Activated T-helper 1 cell treated with Interleukin-2 at 50 U/mL for 16 hours (primary cell): Measurements from ENCODE around the gene PRDM15.

Experiments used
- DNase-seq: peaks from one replicate; pipeline ENCODE4 v3.0.0-alpha.2; 2020; ENCODE audit warnings: low read depth

The PRDM15 gene

DNA sequence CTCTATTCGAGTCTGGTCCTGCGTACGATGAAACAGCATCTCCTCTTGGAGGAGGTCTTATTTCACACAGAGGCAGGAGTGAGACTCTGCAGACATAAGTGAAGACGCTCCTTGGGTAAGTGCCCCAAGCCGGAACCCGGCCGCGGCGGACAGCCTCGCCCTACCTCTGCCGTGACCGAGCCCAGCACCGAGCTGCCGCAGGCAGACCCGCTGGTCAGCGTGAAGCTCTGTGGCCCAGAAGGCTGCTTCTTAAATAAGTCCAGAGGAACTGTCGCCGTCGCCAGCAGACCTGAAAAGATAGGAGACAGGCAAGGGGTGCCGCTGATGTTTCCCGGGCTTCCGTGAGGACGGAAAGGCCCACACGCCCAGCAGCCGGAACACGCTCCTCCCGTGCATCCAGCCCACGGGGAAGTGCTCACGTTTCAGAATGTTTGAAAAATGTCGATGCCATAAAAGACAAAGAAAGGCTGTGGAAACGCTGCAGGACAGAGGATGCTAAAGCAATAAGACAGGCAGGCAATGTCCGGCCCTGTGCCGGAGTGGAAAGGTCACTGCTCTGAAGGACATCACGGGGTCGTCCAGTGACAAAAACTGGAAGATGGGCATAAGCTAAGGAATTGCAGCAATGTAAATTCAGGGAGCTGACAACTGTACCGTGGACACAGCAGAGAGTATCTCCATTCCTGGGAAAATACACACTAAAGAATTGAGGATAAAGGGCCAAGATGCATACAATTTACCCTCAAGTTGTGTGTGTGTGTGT lies 28.5 kb upstream of the PRDM15 start:
- DNase-seq: no peak

DNA sequence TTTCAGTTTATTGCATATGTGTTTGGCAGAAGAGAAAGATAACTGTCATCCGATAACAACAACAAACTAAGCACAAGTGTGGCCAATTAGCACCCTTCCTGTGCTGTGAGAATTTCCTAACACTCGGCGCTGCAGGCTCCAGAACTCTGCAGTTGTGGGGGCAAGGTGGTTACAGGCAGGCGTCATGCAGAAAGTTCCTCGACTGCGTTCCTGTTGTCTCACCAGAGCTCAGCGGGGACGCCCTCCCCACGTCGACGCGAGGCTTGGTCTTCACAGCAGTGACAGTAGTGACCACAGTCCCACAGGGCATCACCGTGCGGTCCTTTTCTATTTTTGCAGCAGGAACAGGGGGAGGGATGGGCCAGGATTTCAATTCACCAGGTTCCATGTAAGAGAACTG lies 27.6 kb upstream of the PRDM15 start:
- no peak for DNase-seq

DNA sequence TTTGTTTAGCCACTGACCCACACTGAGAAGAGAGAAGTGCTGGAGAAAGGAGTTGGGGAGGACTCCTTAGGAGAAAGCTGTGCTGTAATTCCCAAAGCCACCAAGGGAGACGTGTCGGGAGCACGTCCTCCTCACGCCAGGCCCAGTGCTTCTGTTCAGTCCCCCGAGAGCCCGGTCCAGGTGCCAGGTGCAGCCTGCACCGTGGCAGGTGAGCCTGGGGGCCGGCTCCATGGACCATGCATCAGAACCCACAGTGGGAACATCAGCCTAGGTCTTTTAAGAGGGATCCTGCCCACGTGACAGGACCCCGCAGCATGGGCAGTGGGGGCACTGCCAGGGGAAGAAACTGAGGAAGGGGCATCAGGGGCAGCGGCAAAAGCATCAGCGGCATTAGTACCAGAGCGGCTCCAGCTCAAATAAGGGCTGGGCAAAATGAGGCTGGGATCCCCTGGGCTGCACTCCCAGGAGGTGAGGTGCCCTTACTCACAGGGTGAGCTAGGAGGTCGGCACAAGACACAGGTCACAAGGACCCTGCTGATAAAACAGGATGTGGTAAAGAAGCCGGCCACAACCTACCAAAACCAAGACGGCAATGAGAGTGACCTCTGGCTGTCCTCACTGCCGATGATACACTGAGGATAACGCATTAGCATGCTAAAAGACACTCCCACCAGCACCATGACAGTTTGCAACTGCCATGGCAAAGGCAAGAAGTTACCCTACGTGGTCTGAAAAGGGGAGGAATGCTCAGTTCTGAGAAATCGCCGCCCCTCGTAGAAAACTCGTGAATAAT lies 24.6 kb upstream of the PRDM15 start:
- no peak for DNase-seq

DNA sequence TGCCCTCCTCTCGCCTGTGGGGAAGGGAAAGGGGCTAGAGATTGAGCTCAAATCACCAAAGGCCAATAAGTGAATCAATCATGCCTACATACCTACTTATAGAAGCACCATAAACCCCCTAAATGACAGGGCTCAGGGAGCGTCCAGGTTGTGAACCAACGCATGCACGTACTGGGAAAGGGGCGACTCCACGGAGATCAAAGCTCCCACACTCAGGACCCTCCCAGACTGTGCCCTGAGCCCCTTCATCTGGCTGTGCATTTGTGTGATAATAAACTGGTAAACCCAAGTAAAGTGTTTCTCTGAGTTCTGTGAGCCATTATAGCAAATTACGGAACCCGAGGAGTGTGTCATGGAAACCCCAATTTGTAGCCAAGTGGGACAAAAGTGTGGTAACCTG lies 23.8 kb upstream of the PRDM15 start:
- DNase-seq: no peak

DNA sequence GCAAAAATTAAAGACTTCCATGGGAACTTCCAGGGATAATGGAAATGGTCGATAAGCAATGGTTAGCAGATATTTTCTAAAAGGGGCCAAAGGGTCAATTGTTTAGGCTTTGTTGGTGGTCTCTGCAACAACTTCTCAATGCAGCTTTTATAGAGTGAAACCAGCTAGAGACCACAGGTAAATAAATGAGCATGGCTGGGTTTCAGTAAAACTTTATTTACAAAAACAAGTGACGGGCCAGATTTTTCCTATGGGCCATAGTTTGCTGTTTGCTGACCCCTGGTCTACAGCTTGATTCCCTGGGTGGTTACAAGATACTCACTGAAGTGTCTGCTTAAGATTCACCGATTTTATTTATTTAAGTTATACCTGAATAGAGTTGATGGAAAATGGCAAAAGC lies 22.6 kb upstream of the PRDM15 start:
- no peak for DNase-seq

DNA sequence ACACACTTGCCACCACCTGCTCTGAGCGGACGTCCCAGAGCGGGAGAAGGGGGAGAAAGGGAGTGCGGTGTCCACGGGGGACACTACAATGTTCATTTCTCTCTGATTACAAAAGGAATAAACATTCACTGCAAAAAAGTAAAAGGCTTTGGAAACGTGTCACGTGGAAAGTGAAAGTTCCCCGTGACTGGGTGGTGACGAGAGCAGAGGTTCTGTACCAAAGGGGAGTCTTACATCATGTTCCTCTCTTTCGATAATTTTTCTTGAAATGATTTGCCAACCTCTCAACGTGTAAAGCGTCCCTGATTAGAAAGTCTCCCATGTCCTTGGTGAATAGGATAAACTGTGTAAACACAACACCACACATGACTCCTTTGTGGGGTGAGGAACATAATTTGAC lies 22.0 kb upstream of the PRDM15 start:
- no peak for DNase-seq

DNA sequence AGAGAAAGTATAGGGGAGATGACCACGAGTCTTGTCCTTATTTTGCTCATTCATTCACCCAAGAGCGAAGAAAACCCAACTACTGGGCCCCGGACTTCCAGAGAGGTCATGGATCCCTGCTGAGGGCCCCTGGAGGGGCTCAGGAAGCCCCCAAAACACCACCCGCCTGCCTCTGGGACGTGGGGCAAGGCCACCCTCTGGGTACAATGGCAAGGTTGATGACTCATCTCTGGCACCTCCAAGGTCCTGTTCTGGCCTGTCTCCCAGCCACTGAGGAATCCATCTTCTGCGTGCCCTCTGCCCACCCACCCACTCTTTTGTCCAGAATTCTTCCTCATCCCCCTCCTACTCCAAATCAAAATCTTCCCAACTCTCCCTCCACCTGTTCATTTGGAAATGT lies 21.3 kb upstream of the PRDM15 start:
- DNase-seq: no peak

DNA sequence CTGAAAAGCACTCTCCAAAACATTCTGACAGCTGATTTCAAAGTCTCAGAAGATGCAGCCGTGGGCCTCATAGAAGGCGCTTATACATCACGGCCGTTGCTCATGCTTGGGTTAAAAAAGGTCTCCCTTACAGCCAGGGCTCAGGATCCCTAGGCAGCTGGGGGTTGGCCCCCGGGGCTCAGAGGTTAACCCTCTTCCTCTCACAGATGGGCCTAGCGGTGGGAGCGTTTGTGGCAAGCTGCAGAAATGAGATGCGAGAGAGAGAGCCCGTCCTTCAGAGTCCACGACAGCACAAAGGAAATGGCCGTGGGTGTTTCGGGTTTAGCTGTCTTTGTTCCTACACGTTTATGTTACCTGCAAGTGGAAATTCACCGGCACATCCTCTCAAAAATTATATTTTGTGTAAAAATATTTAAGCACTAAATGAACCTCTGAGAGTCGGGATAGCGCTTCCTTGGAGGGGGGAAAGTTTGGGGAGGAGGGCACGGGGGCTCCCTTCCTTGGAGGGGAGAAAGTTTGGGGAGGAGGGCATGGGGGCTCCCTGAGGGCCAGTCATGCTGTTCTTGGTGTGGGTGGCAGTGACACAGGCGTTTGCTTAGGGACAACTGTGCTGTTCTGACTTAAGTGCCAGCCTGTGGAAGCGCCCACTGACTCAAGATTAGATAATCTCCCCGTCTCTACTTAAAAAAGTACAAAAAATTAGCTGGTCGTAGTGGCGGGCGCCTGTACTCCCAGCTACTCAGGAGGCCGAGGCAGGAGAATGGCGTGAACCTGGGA lies 20.5 kb upstream of the PRDM15 start:
- DNase-seq: no peak

DNA sequence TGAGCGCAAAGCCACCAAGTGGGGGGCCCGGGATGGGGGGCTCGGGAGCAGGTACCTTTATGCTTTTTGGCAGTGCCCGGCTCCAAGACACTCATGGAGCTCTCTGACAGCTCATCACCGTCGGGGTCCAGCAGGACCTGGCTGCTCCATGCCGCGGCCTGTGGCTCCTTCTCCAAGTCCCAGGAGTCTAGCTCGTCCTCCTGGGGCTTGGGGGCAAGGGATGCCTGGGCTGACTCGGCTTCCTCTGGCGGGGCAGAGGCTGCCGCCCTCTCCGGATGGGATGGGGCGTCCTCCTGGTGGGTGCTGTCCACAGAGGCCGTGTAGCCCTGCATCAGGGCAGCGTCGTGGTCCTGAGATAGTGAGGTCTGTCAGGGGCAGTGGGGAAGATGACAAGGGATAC lies 19.9 kb upstream of the PRDM15 start:
- no peak for DNase-seq

DNA sequence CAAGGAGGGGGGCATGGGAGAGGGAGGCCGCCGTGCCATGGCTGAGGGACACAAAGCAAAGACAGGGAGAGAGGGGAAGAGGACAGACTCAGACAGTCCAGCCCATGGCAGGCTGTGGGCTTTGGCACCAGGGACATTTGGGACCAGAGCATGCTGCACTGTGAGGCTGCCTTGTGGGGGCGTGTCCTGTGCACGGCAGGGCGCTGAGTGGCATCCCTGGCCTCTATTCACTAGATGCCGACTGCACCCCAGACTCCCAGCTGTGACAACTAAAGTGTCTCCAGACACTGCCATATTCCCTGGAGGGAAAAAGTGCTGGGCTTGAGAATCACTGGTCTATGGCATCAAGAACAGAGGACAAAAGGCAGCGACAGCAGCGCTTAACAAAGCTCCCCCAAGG lies 18.6 kb upstream of the PRDM15 start:
- DNase-seq: no peak

DNA sequence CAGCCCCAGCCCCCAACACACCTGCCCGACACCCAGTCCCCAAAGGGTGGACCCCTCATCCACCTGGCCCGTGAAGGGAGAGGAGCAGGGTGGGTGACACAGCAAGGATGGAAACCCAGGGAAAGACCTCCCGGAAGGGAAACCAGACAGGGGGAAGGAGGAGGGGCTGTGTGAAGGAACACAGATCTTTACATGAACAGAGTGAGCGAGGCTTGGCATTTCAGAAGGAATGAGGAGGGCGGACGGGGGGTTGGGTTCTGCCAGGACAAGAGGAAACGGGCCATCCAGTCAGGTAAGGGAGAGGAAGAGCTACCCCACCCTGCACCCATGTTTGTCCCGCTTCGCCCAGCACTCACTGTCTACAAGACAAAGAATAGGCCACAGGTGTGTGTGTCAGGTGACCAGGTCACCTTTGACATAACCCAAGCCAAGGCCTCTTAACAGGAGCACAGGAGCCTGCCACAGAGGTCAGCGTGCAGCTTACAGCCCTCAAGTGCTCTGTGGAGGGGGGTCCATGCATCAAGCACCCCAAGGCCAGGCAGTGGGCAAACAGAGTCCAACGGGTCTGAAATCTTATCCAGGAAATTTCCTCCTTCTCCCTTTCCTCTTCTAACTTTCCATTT lies 18.0 kb upstream of the PRDM15 start:
- no peak for DNase-seq

DNA sequence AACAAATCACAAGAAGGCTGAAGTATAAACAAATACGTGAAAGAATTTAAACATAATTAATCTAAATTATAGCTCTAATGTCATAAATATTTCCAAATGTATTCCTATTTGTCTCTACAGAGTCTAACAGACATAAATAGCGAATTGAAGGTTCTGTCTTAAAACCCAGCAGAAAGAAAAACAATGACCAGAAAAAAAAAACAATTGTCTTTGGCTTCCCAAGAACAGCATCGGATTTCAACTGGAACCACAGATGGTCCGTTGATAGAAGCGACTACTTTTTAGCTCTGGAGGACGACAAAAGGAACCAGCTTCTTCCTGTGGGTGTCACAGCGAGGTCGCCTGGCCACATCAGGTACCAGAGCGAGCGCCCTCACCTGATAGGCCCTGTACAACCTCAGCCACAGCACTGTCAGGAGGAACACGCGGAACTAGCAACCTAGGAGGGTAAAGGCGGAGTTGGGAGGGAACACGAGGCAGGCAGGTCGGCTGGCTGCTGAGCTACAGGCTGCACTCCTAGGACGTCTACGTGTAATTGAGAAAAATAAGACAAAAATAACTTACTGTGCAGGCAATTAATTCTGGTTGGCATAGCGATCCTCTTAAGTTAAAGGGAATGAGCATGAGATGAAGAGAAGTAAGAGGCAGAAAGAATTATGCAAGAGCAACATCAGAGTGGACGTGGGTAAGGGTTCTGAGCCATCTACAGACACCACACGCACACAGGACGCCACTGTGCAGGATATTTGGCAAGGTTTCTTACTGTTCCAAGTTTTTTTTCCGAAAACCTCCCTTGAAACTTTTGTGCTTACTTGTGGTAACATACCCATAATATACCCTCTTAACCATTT lies 16.7 kb upstream of the PRDM15 start:
- peak; percentile 33 for DNase-seq

DNA sequence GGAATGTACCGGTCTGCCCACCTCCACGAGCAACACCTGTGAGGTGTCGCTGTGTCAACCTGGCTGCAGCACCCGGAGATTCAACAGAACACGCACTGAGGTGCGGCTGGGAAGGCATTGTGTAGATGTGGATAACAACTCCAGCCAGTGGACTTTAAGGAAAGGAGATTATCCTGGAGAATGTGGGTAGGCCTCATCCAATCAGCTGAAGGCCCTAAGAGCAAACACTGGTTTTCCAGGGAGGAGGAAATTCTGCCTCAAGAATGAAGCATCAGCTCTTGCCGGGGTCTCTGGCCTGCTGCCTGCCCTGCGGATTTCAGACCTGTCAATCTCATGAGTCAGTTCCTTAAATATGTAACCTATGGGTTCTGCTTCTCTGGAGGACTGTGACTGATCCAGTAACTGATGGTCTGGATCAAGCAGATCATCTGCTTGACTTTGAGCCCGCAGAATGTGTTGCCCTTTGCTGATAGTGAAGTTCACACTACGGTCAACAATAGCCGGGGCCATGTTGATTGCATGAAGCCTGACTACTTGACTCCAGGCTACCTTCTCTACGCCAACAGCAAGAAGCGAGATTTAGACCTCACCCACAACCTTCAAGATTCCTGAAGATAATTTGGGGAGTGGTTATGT lies 15.9 kb upstream of the PRDM15 start:
- DNase-seq: no peak

DNA sequence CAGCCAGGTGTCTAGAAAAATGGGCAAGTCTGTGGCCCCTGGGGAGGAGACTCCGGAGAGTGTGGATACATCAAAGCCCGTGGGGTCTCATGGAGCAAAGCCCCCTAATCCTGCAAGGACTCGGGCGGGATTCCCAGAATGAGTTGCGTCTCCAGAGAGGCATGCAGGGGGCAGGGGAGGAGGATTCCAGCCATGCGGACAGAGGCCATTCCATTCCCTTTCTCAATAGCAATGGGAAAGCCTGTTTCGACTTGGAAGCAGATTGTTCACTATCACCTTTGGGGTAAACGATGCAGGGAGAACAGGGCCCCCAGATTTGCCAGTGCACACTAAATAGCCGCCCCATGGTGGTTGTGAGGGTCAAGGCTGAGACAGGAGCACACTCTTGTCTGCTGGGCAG lies 15.4 kb upstream of the PRDM15 start:
- DNase-seq: no peak

DNA sequence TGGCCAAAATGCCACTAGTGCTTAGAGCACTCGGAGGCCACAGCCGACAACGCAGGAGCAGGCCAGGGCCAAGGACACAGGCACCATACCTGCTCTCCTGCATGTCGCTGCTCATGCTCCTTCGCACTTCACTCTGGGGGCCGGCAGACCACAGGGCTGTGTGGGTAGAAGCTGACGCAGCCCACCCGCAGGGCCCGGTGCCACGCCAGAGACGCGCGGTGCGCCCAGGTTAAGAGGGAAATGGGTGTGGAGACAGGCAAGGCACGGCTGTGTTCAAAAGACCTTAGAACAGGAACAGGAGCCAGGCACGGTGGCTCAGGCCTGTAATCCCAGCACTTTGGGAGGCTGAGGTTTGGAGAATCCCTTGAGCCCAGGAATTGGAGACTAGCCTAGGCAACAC lies 13.6 kb upstream of the PRDM15 start:
- DNase-seq: no peak

DNA sequence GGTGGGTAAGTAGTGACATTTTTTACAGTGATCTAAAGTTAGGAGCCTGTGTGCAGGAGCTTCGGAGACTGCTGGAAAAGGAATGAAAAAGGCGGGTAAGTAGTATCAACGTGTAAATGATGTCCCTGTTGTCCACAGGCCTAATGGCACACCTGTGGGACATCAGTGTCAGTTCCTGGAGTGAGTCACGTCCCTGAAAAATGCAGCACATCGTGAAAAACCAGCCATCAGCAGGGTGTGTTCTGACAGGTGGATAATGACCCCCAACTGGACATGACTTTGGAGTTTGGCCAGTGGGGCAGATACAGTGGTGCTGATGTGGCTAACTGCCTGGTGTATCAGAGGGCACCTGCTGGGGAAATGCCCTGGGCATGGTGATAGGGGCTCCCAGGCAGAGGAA lies 12.0 kb upstream of the PRDM15 start:
- DNase-seq: no peak

DNA sequence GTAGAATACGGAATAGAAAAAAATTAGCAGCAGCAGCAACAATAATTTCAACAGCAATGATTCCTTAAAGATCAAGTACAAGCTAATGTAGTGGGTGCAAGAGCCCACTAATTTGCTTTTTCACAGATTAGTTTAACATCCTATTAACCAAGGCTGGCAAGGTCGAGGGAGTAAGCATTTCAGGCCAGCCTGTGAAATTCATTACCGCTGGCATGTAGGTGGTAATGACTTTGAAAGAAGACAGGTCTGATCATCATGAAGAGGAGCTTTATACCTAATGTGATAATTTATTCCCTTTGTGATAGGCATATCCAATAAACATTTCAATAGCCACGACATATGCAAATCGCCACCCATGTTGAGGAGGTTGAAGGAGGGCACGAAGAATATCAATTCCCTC lies 11.2 kb upstream of the PRDM15 start:
- no peak for DNase-seq

DNA sequence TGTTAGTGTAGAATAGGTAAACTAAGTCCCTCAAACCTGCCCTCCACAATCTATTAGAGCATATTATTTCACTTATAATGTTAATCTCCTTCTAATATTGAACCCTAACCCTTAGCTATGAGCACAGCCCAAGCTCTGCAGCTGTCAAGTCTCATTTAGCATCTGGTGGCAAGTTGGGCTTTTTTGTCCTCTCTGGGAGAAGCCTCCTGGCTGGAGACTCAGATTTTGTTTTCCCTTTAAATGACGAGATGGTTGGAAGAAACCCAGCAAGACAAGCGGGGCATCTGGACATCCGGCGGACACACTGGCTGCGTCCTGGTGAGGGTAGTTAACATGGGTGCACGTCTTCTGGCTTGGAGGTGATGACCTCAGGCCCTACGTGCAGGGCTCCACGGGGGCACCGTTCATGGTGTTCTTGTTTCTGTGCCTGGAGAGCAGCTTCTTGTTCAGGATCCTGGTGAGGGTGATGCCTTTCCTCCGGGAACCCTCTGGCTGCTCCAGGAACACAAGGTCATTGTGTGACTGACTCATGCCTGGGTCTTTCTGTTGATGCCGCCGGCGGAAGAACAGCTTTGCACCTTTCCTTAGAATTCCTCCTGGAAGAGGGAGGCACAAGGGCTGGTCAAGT lies 9.7 kb upstream of the PRDM15 start:
- no peak for DNase-seq

DNA sequence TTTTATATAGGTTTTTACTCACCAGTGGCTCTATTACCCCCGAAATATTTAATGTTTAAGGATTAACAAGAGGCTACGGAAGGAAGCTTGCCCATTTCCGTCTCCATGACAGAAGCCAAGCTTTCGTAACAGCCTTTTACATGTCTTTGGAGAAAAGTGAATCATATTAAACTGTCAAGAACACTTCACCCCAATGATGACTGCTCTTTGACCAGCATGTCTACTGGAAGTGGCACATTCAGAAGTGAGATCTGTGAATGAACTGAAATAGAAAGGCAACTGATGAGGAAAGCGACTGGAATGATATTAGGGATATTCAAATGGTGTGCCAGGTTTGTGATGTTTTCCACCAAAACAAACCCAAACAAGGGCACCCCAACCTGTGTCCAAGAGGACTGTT lies 8.5 kb upstream of the PRDM15 start:
- DNase-seq: no peak

DNA sequence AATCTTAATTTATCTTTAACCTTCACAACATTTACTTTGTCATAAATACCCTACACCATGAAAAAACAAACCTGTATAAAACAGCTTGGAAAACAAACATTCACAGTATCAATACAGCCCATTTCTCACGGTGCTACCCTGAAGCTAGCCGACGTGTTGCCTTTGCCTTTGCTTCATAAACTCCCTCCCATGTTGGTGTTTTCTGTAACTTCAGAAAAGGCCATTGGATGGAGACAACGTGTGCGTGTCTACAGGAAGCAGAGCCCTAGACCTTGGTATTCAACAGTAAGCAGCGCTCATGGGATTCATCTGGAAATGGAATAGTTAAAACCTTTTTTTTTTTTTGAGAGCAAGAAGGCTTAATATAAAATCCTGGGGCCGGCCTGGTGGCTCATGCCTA lies 7.2 kb upstream of the PRDM15 start:
- no peak for DNase-seq
